ENCODE results near the gene KDM3B.

DNA sequence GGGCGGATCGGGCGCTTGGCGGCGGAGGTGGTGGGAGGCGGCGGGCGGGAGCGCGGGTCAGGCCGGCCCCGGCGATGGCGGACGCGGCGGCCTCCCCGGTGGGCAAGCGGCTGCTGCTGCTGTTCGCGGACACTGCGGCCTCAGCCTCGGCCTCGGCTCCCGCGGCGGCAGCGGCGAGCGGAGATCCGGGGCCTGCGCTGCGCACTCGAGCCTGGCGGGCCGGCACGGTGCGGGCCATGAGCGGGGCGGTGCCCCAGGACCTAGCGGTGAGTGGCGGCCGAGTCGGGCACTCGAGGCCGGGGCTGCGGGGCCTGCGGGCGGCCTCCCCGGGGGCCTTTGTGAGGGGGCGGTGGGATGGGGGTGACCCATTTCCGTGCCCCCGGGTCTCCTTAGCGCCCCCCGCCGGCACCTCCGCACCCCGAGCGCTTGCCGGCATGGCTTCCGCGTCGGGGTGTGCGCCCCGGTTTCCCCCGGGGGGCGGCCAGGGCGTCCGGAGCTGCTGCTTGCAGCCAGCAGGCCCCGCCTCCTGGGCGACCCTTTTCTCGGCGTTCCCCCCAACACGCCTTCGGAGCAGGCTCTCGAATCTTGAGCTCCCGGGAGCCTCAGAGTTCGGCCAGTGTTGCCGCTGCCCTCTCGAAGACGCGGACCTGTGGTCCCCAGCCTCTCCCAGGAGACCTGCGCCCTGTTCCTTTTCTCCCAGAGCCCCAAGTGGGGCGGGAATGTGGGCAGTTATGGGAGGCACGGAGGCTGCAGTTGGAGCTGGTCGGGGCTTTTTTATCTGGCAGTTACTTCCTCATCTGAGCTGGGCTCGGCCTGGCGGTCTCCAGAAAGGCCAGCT lies 456 bp downstream of the KDM3B start:
- TF ChIP-seq, protein P1, sequence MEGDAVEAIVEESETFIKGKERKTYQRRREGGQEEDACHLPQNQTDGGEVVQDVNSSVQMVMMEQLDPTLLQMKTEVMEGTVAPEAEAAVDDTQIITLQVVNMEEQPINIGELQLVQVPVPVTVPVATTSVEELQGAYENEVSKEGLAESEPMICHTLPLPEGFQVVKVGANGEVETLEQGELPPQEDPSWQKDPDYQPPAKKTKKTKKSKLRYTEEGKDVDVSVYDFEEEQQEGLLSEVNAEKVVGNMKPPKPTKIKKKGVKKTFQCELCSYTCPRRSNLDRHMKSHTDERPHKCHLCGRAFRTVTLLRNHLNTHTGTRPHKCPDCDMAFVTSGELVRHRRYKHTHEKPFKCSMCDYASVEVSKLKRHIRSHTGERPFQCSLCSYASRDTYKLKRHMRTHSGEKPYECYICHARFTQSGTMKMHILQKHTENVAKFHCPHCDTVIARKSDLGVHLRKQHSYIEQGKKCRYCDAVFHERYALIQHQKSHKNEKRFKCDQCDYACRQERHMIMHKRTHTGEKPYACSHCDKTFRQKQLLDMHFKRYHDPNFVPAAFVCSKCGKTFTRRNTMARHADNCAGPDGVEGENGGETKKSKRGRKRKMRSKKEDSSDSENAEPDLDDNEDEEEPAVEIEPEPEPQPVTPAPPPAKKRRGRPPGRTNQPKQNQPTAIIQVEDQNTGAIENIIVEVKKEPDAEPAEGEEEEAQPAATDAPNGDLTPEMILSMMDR (IDR thresholded peaks at IDR 0.05; ENCODE audit: low read depth, low read length): peak; percentile 25
- TF ChIP-seq POLR2A (IDR thresholded peaks at IDR 0.05; ENCODE audit: extremely low read depth, insufficient read length) (peak; percentile 29), MYC (IDR thresholded peaks at IDR 0.05; ENCODE audit: low read depth, low read length) (peak; percentile 3; the same call in 1 of the 2 replicates)
- TF ChIP-seq, protein P2, sequence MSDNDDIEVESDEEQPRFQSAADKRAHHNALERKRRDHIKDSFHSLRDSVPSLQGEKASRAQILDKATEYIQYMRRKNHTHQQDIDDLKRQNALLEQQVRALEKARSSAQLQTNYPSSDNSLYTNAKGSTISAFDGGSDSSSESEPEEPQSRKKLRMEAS (IDR thresholded peaks at IDR 0.05; ENCODE audit: low read depth, low read length): 0 out of 2 replicates have a peak, but pooled peaks have one; percentile 13

Measured in NB4 (cell line).